ENCODE measurements around the gene CDH2. TPM values are rescaled to one million over a fixed set of nuclear protein-coding genes. Genes with fewer than 3 reads are reported as not detected.

Gene CDH2
- polyA plus RNA-seq, 6 donors from 2014 or later: not detected

DNA sequence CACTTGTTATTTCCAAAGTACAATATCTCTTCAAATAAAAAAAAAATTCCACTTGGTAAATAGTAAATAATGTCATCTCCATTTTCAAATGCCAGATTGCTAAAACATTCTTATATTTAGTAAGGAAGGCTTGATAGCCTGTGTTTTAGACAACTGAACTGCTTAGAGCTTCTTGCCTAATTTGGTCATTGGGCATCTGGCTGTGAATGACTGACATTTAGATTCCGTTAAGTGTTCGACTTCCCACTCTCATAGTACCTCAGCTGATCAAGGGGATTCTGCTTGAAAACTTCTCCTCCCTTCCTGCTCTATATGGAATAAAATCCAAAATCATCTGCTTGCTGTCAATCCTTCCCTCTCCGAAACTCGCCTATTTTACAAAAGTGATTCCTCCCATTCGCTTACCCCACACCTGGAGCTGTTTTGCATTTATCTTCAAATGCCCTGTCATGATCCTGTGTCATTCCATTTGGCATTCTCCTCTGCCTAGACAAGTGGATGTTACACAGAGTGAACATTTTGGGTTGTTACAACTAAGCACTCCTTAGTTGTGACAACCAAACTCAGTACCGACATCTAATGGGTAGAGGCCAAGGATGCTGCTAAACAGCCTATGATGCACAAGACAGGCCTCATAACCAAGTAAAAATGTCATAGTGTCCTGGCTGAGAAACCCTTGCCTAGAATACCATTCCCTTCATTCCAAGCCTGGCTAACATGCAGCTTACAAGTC is 181.0 kb downstream of the CDH2 start:
- Mint-ChIP-seq H3K36me3 (no peaks in the 10 kb centered on the region), H3K27ac (no peak overlapping the region), H3K4me1 (no peaks in the 10 kb centered on the region), H3K27me3 (no peaks in the 10 kb centered on the region), H3K9me3 (peaks cover 0 to 6% (median 2%) of the 10 kb centered on the region in 7 donors), H3K4me3 (no peak overlapping the region)
- no peak for DNase-seq
- ATAC-seq (ENCODE audit: low read depth in 2 of 2): no peak

DNA sequence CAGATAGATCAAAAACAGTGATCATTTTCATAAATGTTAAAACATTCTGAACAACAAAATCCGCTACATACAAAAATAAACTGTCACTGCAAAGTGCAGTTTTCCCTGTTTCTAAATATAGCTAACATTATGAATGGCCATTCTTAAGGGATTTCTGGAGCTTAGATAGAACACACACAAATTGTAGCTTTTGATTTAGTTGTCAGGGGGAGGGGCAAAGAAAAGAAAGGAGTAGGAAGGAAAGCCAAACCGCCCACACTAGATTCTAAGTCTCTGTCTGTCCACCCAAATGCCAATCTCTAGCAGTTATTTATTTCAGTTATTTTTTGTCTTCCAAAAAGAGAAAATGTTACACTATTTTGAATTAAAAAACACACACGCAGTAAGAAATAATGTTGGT is 182.4 kb downstream of the CDH2 start:
- Mint-ChIP-seq H3K27me3 (no peaks in the 10 kb centered on the region), H3K4me1 (no peaks in the 10 kb centered on the region), H3K36me3 (no peaks in the 10 kb centered on the region), H3K9me3 (peaks cover 0 to 6% (median 2%) of the 10 kb centered on the region in 7 donors), H3K4me3 (no peak overlapping the region), H3K27ac (no peak overlapping the region)
- ATAC-seq (ENCODE audit: low read depth in 2 of 2) (no peak), DNase-seq (no peak)

DNA sequence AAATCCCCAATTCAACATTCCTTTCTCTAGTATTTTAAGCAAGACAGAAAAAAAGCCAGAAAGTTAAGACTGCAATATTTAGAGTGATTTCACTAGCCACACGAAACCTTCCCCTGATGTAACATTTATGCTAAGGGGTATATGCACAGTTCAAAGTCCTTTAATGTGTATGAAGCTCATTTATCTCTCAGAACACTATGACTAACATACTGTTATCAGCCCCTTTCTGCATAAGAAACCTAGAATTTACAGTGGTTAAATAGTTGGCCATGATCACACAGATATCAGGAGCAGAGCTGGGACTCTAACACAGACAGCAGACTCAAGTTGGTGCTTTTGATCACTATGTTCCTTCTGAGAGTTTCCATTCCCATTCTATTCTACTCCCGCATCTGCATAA is 185.5 kb downstream of the CDH2 start:
- Mint-ChIP-seq H3K27ac (no peak overlapping the region), H3K4me1 (no peaks in the 10 kb centered on the region), H3K36me3 (no peaks in the 10 kb centered on the region), H3K9me3 (peaks cover 0 to 2% (median 0%) of the 10 kb centered on the region in 7 donors), H3K27me3 (no peaks in the 10 kb centered on the region), H3K4me3 (no peak overlapping the region)
- DNase-seq (no peak), ATAC-seq (ENCODE audit: low read depth in 2 of 2) (no peak)

DNA sequence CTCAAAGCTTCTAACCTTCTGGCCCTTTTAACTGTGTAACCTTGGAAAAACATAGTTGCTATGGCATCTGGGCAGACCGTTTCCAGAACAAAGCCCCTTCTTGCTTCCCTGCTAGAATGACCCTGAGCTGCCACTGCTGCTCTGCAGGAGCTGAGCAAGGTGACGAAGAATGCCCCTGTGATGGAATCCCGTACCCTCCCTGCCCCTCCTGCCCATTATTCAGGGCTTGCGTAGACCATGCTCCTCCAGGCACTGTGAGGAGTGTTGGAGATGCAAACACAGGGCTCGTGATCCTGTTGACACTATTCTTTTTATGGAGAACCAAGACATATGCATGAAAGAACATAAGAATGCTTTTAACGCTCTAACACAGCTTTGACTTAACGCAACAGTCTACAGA is 191.1 kb downstream of the CDH2 start:
- Mint-ChIP-seq H3K9me3 (peaks cover 0 to 2% (median 0%) of the 10 kb centered on the region in 7 donors), H3K27me3 (no peaks in the 10 kb centered on the region), H3K36me3 (no peaks in the 10 kb centered on the region), H3K4me1 (no peaks in the 10 kb centered on the region), H3K4me3 (no peak overlapping the region), H3K27ac (no peak overlapping the region)
- no peak for ATAC-seq (ENCODE audit: low read depth in 2 of 2)
- DNase-seq: no peak

DNA sequence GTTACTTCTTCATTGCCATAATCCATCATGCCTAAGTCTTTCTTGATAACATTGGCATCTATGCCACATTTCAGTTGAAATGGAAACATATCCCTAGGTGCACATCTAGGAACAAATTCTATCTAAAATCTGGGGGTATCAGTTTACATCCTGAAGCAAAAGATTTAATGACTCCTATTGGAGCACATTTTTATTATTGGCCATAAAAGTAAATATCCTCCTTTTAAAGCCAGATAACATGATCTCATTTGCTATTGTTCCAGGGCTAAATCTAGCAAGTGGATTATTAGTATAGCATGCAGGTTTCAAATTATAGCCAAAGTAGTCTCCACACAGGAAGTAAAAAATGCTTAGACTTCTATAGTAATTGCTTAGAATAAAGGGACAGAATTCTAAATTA is 193.2 kb downstream of the CDH2 start:
- no peak overlapping the region for H3K4me3 Mint-ChIP-seq
- ATAC-seq (ENCODE audit: low read depth in 2 of 2): no peak
- no peaks in the 10 kb centered on the region for H3K36me3 Mint-ChIP-seq
- H3K27ac Mint-ChIP-seq: no peak overlapping the region
- H3K27me3 Mint-ChIP-seq: no peaks in the 10 kb centered on the region
- no peaks in the 10 kb centered on the region for H3K4me1 Mint-ChIP-seq
- peaks cover 0 to 2% (median 0%) of the 10 kb centered on the region in 7 donors for H3K9me3 Mint-ChIP-seq
- no peak for DNase-seq

DNA sequence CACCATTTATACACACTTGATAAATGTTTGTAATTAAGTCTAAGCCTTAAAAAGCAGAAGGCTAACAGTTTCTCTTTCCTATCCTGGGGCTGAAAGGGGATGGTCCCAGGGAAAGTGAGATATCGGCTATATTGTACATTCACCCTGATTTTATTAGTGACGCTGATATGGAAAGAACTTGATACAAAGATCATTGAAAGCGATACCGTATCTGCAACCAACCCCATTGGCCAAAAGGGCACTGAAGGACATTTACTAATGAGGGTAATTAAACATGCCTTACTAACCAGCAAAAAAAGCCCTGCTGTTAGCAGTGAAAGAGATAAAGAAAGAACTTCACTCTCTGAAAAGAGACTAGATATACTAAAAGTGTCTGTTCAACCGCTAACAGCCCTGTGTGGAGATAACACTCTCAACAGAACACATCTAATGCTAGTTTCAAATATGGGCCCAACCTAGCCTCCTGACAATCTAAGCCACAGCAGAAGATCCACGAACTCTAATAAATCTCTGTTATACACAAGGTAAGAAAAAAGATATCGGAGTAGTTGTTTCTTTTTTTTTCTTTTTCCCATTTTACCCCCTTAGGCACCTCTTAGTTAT is 200.0 kb downstream of the CDH2 start:
- Mint-ChIP-seq H3K27ac (no peak overlapping the region), H3K27me3 (no peaks in the 10 kb centered on the region), H3K9me3 (peaks cover 0 to 4% (median 2%) of the 10 kb centered on the region in 7 donors), H3K36me3 (no peaks in the 10 kb centered on the region), H3K4me1 (no peaks in the 10 kb centered on the region), H3K4me3 (no peak overlapping the region)
- DNase-seq: no peak
- ATAC-seq (ENCODE audit: low read depth in 2 of 2): no peak

DNA sequence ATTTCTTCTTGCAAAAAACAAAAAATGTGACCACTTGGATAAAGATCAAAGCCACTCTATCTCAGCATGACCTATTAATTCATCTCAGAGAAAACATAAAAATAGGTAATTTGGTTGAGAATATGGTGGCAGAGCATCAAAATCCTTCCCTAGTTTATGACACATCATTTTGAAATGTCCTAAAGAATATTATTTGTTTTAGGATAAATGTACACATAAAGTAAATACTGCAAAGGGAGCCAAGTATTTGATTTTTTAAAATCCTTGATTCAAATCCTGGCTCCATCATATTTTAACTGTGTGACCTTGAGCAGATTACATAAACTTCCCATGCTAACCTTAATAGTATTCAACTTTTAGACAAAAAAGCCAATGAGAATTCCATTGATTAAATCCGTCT is 206.6 kb downstream of the CDH2 start:
- no peaks in the 10 kb centered on the region for H3K36me3 Mint-ChIP-seq
- DNase-seq: no peak
- H3K27me3 Mint-ChIP-seq: no peaks in the 10 kb centered on the region
- H3K27ac Mint-ChIP-seq: no peak overlapping the region
- H3K4me1 Mint-ChIP-seq: no peaks in the 10 kb centered on the region
- peaks cover 0 to 4% (median 0%) of the 10 kb centered on the region in 7 donors for H3K9me3 Mint-ChIP-seq
- no peak for ATAC-seq (ENCODE audit: low read depth in 2 of 2)
- no peak overlapping the region for H3K4me3 Mint-ChIP-seq

DNA sequence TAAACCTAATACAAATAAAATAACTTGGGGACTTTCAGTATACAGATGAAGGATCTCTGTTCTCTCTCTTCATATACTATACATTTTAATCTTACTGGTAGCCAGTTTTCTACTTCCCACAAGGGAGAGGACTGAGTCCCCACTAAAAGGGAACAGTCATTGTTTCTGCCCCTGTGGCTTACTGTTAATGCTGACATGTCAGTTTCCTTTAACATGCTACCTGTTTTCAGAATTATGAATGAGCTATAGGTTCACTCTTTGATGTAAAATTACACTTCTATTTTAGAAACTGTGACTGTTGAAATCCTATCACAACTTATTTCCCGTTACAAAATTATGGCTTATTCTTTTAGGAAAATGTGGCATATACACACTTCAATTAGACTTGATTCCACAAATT is 207.7 kb downstream of the CDH2 start:
- Mint-ChIP-seq H3K27me3 (no peaks in the 10 kb centered on the region), H3K27ac (no peak overlapping the region), H3K4me1 (no peaks in the 10 kb centered on the region), H3K9me3 (peaks cover 0 to 4% (median 0%) of the 10 kb centered on the region in 7 donors), H3K36me3 (no peaks in the 10 kb centered on the region), H3K4me3 (no peak overlapping the region)
- DNase-seq (no peak), ATAC-seq (ENCODE audit: low read depth in 2 of 2) (no peak)

DNA sequence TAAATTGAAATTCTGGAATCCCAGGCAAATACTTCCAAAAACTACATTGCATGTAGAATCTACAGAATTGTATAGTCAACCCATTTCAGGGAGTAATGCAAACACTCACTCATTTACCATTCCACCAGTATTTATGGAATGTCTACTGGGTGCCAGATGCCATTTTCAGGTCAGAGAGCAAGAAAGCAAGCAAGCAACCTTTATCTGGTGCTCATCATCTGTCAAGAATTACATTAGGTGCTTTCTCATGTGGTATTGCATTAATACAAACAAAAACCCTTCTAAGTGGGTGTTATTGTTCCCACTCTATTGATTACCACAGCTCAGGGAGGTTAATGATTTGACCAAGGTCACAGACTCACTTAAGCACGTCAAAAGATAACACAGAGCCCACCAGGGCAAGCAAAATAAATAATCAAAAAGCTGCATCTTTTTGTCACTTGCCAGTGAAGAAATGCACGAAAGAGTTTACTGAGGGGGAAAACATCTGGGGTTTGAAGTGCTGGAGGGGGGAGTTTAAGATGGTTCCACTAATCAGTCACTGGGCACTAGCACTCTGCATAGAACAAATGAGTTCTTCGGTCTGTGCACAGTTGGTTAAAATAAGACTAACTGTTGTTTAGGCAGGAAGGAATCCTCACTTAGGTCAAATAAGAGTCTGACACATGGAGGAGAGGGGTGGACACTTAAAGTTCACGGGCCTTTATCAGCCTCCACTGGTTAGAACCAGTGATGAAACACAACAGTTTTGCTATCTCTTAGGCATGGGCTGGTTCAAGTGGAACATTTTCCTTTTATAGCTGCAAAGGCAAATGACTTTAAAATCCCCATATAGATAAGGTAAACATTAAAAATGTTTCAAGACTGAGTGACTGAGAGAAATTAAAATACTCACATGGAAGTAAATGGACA is 208.8 kb downstream of the CDH2 start:
- Mint-ChIP-seq H3K9me3 (peaks cover 0 to 4% (median 0%) of the 10 kb centered on the region in 7 donors), H3K4me3 (no peak overlapping the region), H3K4me1 (no peaks in the 10 kb centered on the region), H3K27ac (no peak overlapping the region), H3K36me3 (no peaks in the 10 kb centered on the region), H3K27me3 (no peaks in the 10 kb centered on the region)
- ATAC-seq (ENCODE audit: low read depth in 2 of 2) (no peak), DNase-seq (no peak)

DNA sequence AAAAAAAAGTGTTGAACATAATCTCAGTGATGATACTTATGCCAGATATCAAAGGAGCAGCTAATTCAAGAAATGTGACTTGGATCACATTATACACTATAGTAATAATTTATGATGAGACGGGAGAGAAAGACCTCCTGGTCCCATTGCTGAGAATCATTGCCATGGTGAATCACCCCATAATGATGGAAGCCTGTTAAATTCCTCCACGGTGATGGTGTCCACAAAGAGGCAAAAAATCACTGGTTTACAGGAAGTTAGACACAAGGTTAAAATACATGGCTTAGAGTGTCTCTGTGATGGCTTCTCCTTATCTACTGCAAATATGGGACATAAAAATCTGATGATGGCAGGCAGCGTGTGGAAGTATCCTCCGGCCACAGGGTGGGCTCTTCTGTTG is 210.0 kb downstream of the CDH2 start:
- Mint-ChIP-seq H3K9me3 (peaks cover 0 to 2% (median 0%) of the 10 kb centered on the region in 7 donors), H3K4me3 (no peak overlapping the region), H3K27ac (no peak overlapping the region), H3K27me3 (no peaks in the 10 kb centered on the region), H3K36me3 (no peaks in the 10 kb centered on the region), H3K4me1 (no peaks in the 10 kb centered on the region)
- ATAC-seq (ENCODE audit: low read depth in 2 of 2): no peak
- DNase-seq: no peak

DNA sequence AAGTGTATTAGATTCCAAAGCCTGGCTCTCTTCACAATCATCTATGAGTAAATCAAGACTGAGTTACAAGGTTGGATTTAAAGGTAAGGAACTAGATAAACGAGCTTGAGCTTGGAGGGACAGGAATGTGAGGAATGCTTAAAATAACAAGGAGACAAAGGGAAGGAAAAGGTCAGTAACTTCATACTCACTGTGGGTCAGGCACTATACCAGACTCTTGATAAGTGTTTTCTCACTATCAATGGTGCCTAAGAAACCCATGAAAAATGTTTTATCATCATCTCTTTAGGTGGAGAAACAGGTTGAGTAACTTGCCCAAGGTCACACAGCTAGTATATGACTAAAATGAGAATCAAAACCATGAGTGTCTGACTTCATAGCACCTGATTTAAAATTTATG is 212.1 kb downstream of the CDH2 start:
- Mint-ChIP-seq H3K27ac (no peak overlapping the region), H3K36me3 (no peaks in the 10 kb centered on the region), H3K9me3 (peaks cover 0 to 2% (median 0%) of the 10 kb centered on the region in 7 donors), H3K4me3 (no peak overlapping the region), H3K27me3 (no peaks in the 10 kb centered on the region), H3K4me1 (no peaks in the 10 kb centered on the region)
- no peak for ATAC-seq (ENCODE audit: low read depth in 2 of 2)
- DNase-seq: no peak

DNA sequence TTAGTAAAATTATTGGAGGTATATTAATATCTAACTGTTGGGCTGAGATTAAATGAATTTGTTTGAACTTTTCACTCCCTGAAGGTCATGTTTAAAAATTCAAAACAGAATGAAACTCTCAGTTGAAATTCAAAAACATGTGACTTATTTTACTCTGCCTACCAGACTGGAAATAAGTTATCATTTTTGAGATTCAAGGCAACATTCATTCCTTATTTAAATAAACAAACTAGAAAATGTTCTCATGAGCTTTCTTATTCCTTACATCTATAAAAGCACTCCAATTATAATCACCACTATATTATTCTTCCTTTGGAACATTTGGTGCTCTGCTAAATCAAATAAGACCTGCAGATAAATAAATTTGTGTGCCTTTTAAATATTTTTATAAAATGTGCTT is 217.8 kb downstream of the CDH2 start:
- Mint-ChIP-seq H3K27ac (no peak overlapping the region), H3K4me1 (no peaks in the 10 kb centered on the region), H3K4me3 (no peak overlapping the region), H3K9me3 (no peaks in the 10 kb centered on the region), H3K27me3 (no peaks in the 10 kb centered on the region), H3K36me3 (no peaks in the 10 kb centered on the region)
- DNase-seq (no peak), ATAC-seq (ENCODE audit: low read depth in 2 of 2) (no peak)

DNA sequence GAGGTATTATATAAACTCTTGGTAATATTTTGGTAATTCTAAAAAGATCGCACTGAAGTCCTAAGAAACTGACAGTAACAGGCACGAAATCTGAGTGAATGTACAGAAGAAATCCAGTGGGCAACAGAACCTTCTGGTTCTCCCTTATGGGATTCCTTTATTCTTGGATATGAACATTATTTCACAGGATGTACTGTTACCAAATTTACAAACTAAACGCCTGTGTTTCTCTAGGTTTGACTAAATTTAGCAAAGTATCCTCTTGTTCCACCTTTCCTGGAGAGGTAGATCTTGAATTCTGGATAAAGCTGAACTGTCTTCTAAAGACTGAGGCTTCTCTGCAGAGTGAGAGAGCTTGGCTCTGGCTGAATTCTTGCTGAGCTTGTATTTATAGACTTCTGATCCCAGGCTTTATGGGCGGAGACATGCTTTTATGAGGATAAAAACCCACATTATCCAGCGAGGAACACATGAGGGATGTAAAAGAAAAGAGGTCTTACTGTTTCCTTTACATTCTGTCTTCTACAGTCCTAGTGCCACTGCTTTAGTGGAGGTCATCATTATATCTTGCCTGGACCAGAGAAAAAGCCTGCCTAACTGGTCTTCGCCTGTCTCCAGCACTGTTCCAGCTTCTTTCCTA is 220.8 kb downstream of the CDH2 start:
- H3K4me1 Mint-ChIP-seq: no peaks in the 10 kb centered on the region
- no peak overlapping the region for H3K27ac Mint-ChIP-seq
- no peak overlapping the region for H3K4me3 Mint-ChIP-seq
- no peak for ATAC-seq (ENCODE audit: low read depth in 2 of 2)
- H3K36me3 Mint-ChIP-seq: no peaks in the 10 kb centered on the region
- DNase-seq: no peak
- no peaks in the 10 kb centered on the region for H3K27me3 Mint-ChIP-seq
- H3K9me3 Mint-ChIP-seq: peaks cover 0 to 2% (median 0%) of the 10 kb centered on the region in 7 donors

Measured in naive B cell (primary cell).